ENCODE results near the gene CCDC116. TPM values are rescaled to one million over a fixed set of nuclear protein-coding genes. Genes with fewer than 3 reads are reported as not detected.
"Not testable (repeated sequence)": the region's sequence is repeated elsewhere in the genome, so short reads cannot be mapped to it uniquely, and the experiment has no call there.

Gene CCDC116
- total RNA-seq, 1 experiment from 2014 or later: 0.21 TPM

DNA sequence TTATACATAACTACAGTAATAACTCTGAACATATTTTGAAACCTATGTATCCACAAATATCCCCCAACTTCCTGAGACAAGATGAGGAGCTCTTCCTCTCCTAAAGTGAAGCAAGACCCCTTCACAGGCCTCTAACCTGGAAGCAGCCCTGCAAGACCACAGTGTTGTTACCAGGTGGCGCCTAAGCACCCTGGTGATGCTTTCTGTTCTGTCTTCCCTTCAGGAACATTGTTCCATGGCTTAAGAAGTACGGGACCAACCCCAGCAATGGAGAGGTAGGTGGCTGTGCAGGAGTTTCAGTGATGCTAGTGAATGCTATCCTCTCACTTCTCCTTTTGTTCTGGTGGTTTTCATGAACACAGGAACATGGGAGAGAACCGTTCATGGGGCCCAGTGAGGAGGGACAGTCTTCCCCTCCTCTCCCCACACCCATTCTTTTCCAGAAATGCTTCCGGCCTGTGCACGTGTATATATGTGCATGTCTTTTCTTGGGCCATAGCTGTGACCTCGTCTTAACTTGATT is 39.6 kb downstream of the CCDC116 start:
- intact Hi-C loops (cut with micrococcal nuclease): no loop called here
- DNase-seq (ENCODE audit: unreplicated experiment): no peak
- Mint-ChIP-seq H3K4me1 (ENCODE audit: insufficient read depth, unreplicated experiment) (peaks cover 5% of the 10 kb centered on the region), H3K4me3 (ENCODE audit: unreplicated experiment) (no peak overlapping the region), H3K27me3 (ENCODE audit: insufficient read depth, unreplicated experiment) (no peaks in the 10 kb centered on the region), H3K27ac (ENCODE audit: low read depth, unreplicated experiment) (no peak overlapping the region), H3K36me3 (ENCODE audit: insufficient read depth, unreplicated experiment) (peaks cover 53% of the 10 kb centered on the region), H3K9me3 (ENCODE audit: unreplicated experiment) (no peaks in the 10 kb centered on the region)
- TF ChIP-seq, protein P1, sequence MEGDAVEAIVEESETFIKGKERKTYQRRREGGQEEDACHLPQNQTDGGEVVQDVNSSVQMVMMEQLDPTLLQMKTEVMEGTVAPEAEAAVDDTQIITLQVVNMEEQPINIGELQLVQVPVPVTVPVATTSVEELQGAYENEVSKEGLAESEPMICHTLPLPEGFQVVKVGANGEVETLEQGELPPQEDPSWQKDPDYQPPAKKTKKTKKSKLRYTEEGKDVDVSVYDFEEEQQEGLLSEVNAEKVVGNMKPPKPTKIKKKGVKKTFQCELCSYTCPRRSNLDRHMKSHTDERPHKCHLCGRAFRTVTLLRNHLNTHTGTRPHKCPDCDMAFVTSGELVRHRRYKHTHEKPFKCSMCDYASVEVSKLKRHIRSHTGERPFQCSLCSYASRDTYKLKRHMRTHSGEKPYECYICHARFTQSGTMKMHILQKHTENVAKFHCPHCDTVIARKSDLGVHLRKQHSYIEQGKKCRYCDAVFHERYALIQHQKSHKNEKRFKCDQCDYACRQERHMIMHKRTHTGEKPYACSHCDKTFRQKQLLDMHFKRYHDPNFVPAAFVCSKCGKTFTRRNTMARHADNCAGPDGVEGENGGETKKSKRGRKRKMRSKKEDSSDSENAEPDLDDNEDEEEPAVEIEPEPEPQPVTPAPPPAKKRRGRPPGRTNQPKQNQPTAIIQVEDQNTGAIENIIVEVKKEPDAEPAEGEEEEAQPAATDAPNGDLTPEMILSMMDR (IDR thresholded peaks at IDR 0.05; ENCODE audit: unreplicated experiment): no peak
- ChIA-PET CTCF (interaction anchor here (1.2 kb wide), 1 partner anchor 29 kb away, joined by 3 read pairs; no protein-coding TSS in a partner anchor), POLR2A (no interaction called here)
- no TSS peak for BruUV-seq (replicated peaks)

- BruUV-seq (replicated peaks): no TSS peak
- H3K9me3 Mint-ChIP-seq (ENCODE audit: unreplicated experiment): no peaks in the 10 kb centered on the region
- no peaks in the 10 kb centered on the region for H3K4me1 Mint-ChIP-seq (ENCODE audit: insufficient read depth, unreplicated experiment)
- no peak overlapping the region for H3K4me3 Mint-ChIP-seq (ENCODE audit: unreplicated experiment)
- DNase-seq (ENCODE audit: unreplicated experiment): no peak
- POLR2A ChIA-PET: interaction anchor here (0.6 kb wide), 1 partner anchor 691 kb away, joined by 4 read pairs; the partner anchor contains the start of gene LZTR1
- no peaks in the 10 kb centered on the region for H3K27me3 Mint-ChIP-seq (ENCODE audit: insufficient read depth, unreplicated experiment)
- intact Hi-C loops (cut with micrococcal nuclease): no loop called here
- CTCF ChIA-PET: no interaction called here
- peaks cover 47% of the 10 kb centered on the region for H3K36me3 Mint-ChIP-seq (ENCODE audit: insufficient read depth, unreplicated experiment)
- H3K27ac Mint-ChIP-seq (ENCODE audit: low read depth, unreplicated experiment): no peak overlapping the region
- TF ChIP-seq, protein P1 (IDR thresholded peaks at IDR 0.05; ENCODE audit: unreplicated experiment): no peak
These were observed 41.2 kb downstream of the CCDC116 start for GRCh38 chr22:21673534-21674321.

DNA sequence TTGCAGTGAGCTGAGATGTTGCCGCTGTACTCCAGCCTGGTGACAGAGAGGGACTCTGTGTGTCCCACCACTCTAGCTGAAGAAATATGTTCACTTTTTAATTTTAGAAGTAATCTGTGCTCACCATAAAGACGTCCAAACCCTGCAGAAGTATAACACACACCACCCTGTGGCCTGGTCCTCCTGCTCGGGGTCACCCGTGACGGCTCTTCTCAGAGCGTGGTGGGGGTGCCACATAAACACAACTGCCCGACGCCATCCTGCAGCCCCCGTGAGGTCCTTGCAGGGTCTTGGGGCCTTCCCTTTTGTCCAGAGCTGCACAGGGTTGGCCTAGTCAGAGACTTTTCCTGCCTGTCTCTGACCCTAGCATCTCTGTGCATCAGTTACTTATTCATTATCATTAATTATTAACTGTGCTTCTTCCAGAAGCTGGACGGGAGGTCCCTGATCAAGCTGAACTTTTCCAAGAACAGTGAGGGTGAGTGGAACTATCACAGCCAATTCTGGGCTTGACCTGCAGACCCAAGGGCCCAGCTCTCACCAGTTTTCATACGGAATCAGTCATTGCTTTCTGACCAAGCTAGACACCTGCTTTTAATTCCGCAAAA is 42.2 kb downstream of the CCDC116 start:
- DNase-seq (ENCODE audit: unreplicated experiment): no peak
- POLR2A ChIA-PET: no interaction called here
- no peak overlapping the region for H3K27ac Mint-ChIP-seq (ENCODE audit: low read depth, unreplicated experiment)
- TF ChIP-seq, protein P1 (IDR thresholded peaks at IDR 0.05; ENCODE audit: unreplicated experiment): no peak
- H3K27me3 Mint-ChIP-seq (ENCODE audit: insufficient read depth, unreplicated experiment): no peaks in the 10 kb centered on the region
- no peaks in the 10 kb centered on the region for H3K9me3 Mint-ChIP-seq (ENCODE audit: unreplicated experiment)
- no TSS peak for BruUV-seq (replicated peaks)
- CTCF ChIA-PET: no interaction called here
- intact Hi-C loops (cut with micrococcal nuclease): no loop called here
- no peak overlapping the region for H3K4me3 Mint-ChIP-seq (ENCODE audit: unreplicated experiment)
- H3K4me1 Mint-ChIP-seq (ENCODE audit: insufficient read depth, unreplicated experiment): no peaks in the 10 kb centered on the region
- H3K36me3 Mint-ChIP-seq (ENCODE audit: insufficient read depth, unreplicated experiment): peaks cover 47% of the 10 kb centered on the region

GRCh38 chr22:21677606-21678443 is 45.3 kb downstream of the CCDC116 start:
- Mint-ChIP-seq H3K27ac (ENCODE audit: low read depth, unreplicated experiment) (no peak overlapping the region), H3K36me3 (ENCODE audit: insufficient read depth, unreplicated experiment) (peaks cover 33% of the 10 kb centered on the region), H3K4me1 (ENCODE audit: insufficient read depth, unreplicated experiment) (no peaks in the 10 kb centered on the region), H3K27me3 (ENCODE audit: insufficient read depth, unreplicated experiment) (no peaks in the 10 kb centered on the region), H3K4me3 (ENCODE audit: unreplicated experiment) (no peak overlapping the region), H3K9me3 (ENCODE audit: unreplicated experiment) (no peaks in the 10 kb centered on the region)
- CTCF ChIA-PET: no interaction called here
- no TSS peak for BruUV-seq (replicated peaks)
- no peak for DNase-seq (ENCODE audit: unreplicated experiment)
- POLR2A ChIA-PET: no interaction called here
- TF ChIP-seq, protein P1 (IDR thresholded peaks at IDR 0.05; ENCODE audit: unreplicated experiment): no peak
- intact Hi-C loops (cut with micrococcal nuclease): no loop called here

DNA sequence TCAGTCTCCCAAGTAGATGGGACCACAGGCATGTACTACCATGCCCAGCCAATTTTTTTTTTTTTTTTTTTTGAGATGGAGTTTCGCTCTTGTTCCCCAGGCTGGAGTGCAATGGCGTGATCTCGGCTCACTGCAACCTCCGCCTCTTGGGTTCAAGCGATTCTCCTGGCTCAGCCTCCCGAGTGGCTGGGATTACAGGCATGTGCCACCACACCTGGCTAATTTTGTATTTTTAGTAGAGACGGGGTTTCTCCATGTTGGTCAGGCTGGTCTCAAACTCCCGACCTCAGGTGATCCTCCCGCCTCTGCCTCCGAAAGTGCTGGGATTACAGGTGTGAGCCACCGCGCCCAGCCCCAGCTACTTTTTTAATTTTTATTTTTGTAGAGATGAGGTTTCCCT is 46.3 kb downstream of the CCDC116 start:
- intact Hi-C loops (cut with micrococcal nuclease); POLR2A ChIA-PET; H3K4me3 Mint-ChIP-seq (ENCODE audit: unreplicated experiment); BruUV-seq (replicated peaks); H3K4me1 Mint-ChIP-seq (ENCODE audit: insufficient read depth, unreplicated experiment); DNase-seq (ENCODE audit: unreplicated experiment); H3K9me3 Mint-ChIP-seq (ENCODE audit: unreplicated experiment); H3K27me3 Mint-ChIP-seq (ENCODE audit: insufficient read depth, unreplicated experiment); H3K27ac Mint-ChIP-seq (ENCODE audit: low read depth, unreplicated experiment): not testable (repeated sequence)
- peaks cover 30% of the 10 kb centered on the region for H3K36me3 Mint-ChIP-seq (ENCODE audit: insufficient read depth, unreplicated experiment)
- CTCF ChIA-PET: interaction anchor here (0.6 kb wide), 1 partner anchor 12 kb away, joined by 4 read pairs; no protein-coding TSS in a partner anchor
